ENCODE data around the gene HBG2.

The HBG2 gene

GRCh38 chr11:5286901-5287300 is 32.3 kb upstream of the HBG2 start:
- Mint-ChIP-seq H3K9me3 (ENCODE audit: low read depth) (no peaks in the 10 kb centered on the region), H3K4me1 (ENCODE audit: low read depth) (no peaks in the 10 kb centered on the region), H3K27me3 (no peaks in the 10 kb centered on the region), H3K27ac (no peak overlapping the region), H3K36me3 (no peaks in the 10 kb centered on the region), H3K4me3 (no peak overlapping the region)

GRCh38 chr11:5286351-5286750 is 31.8 kb upstream of the HBG2 start:
- H3K9me3 Mint-ChIP-seq (ENCODE audit: low read depth), result no peaks in the 10 kb centered on the region
- H3K27ac Mint-ChIP-seq, result no peak overlapping the region
- H3K4me3 Mint-ChIP-seq, result no peak overlapping the region
- H3K4me1 Mint-ChIP-seq (ENCODE audit: low read depth), result no peaks in the 10 kb centered on the region
- no peaks in the 10 kb centered on the region for H3K27me3 Mint-ChIP-seq
- H3K36me3 Mint-ChIP-seq, result no peaks in the 10 kb centered on the region

DNA sequence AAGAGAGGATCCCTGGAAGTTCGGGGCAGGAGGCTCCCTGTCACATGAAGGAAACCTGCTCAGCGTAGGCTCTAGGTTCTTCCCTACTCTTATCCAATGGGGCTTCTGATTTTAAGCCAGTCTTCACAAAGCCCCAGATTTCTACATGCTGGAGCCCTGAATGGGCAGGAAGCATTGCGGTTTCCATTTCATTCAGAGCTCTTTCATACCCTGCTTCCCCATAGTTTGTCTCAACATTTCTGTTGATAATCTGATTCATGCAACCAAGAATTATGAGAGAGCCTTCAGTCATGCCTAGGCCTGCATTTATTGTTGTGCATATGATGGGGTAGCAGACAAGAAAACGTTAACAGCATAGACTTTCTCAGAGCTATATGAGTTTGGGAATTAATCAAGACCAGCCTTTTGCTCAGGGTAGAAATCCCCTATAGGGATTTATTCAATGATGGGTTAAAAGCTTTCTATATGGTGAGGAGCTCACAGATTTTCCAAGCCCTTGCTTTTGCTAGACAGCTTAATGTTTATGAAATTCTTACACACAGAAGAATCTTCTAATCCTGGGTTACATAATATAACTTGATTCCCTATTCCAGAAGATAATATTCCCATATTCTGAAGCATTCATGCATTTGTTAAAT is 31.2 kb upstream of the HBG2 start:
- no peak overlapping the region for H3K27ac Mint-ChIP-seq
- H3K36me3 Mint-ChIP-seq, result no peaks in the 10 kb centered on the region
- no peaks in the 10 kb centered on the region for H3K27me3 Mint-ChIP-seq
- H3K4me3 Mint-ChIP-seq, result no peak overlapping the region
- H3K9me3 Mint-ChIP-seq (ENCODE audit: low read depth), result no peaks in the 10 kb centered on the region
- no peaks in the 10 kb centered on the region for H3K4me1 Mint-ChIP-seq (ENCODE audit: low read depth)

GRCh38 chr11:5284637-5285036 is 30.1 kb upstream of the HBG2 start:
- Mint-ChIP-seq H3K9me3 (ENCODE audit: low read depth) (no peaks in the 10 kb centered on the region), H3K4me3 (no peak overlapping the region)

GRCh38 chr11:5283882-5284281 is 29.3 kb upstream of the HBG2 start:
- no peaks in the 10 kb centered on the region for H3K9me3 Mint-ChIP-seq (ENCODE audit: low read depth)
- H3K4me3 Mint-ChIP-seq, result no peak overlapping the region
- H3K27me3 Mint-ChIP-seq, result no peaks in the 10 kb centered on the region
- H3K36me3 Mint-ChIP-seq, result no peaks in the 10 kb centered on the region
- no peaks in the 10 kb centered on the region for H3K4me1 Mint-ChIP-seq (ENCODE audit: low read depth)
- H3K27ac Mint-ChIP-seq, result no peak overlapping the region

More at GRCh38 chr11:5284637-5285036, 30.1 kb upstream of the HBG2 start:
- no peak overlapping the region for H3K27ac Mint-ChIP-seq
- H3K27me3 Mint-ChIP-seq, result no peaks in the 10 kb centered on the region
- no peaks in the 10 kb centered on the region for H3K4me1 Mint-ChIP-seq (ENCODE audit: low read depth)
- no peaks in the 10 kb centered on the region for H3K36me3 Mint-ChIP-seq

GRCh38 chr11:5283086-5283485 is 28.5 kb upstream of the HBG2 start:
- no peak overlapping the region for H3K4me3 Mint-ChIP-seq
- H3K27me3 Mint-ChIP-seq, result no peaks in the 10 kb centered on the region
- no peaks in the 10 kb centered on the region for H3K9me3 Mint-ChIP-seq (ENCODE audit: low read depth)
- H3K36me3 Mint-ChIP-seq, result no peaks in the 10 kb centered on the region
- no peak overlapping the region for H3K27ac Mint-ChIP-seq
- H3K4me1 Mint-ChIP-seq (ENCODE audit: low read depth), result no peaks in the 10 kb centered on the region

- Mint-ChIP-seq H3K27ac (no peak overlapping the region), H3K4me3 (no peak overlapping the region), H3K9me3 (ENCODE audit: low read depth) (no peaks in the 10 kb centered on the region), H3K4me1 (ENCODE audit: low read depth) (no peaks in the 10 kb centered on the region), H3K36me3 (no peaks in the 10 kb centered on the region), H3K27me3 (no peaks in the 10 kb centered on the region)
These were observed 28.0 kb upstream of the HBG2 start for GRCh38 chr11:5282628-5283027.

GRCh38 chr11:5281596-5281995 is 27.0 kb upstream of the HBG2 start:
- H3K27me3 Mint-ChIP-seq, result no peaks in the 10 kb centered on the region
- no peaks in the 10 kb centered on the region for H3K4me1 Mint-ChIP-seq (ENCODE audit: low read depth)
- H3K4me3 Mint-ChIP-seq, result no peak overlapping the region
- no peak overlapping the region for H3K27ac Mint-ChIP-seq
- H3K9me3 Mint-ChIP-seq (ENCODE audit: low read depth), result no peaks in the 10 kb centered on the region
- H3K36me3 Mint-ChIP-seq, result no peaks in the 10 kb centered on the region

GRCh38 chr11:5280582-5281102 is 26.1 kb upstream of the HBG2 start:
- Mint-ChIP-seq H3K4me3 (no peak overlapping the region), H3K4me1 (ENCODE audit: low read depth) (no peaks in the 10 kb centered on the region), H3K27ac (no peak overlapping the region), H3K36me3 (no peaks in the 10 kb centered on the region), H3K27me3 (no peaks in the 10 kb centered on the region), H3K9me3 (ENCODE audit: low read depth) (no peaks in the 10 kb centered on the region)

DNA sequence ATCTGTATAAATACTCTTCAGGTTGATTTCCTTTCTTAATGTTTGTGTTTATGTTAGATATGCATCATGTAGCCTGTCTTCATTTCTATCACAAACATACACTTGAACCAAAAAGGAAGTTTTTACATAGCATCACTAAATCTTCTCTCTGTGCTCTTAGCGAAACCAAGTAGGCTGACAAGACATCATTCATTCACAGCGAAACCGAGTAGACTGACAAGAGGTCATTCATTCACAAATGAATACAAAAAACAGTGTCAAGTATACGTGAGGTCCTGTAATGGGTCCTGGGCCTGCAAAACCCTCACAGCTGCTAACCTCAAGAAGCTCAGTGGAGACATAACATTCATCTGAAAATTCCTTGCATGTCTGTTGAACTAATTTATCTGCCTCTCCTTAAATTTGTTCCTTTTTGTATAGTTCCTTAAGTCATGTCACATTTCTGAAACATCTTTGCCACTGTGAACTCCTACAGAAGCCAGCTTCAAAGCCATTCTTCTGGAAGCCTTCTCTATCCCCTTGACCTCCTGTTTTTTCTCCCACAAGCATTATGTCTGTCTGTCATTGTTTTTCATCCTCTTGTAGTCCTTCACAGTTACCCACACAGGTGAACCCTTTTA is 25.0 kb upstream of the HBG2 start:
- Mint-ChIP-seq H3K4me3 (no peak overlapping the region), H3K36me3 (no peaks in the 10 kb centered on the region), H3K9me3 (ENCODE audit: low read depth) (no peaks in the 10 kb centered on the region), H3K27me3 (peaks cover under 1% of the 10 kb centered on the region), H3K27ac (no peak overlapping the region), H3K4me1 (ENCODE audit: low read depth) (no peaks in the 10 kb centered on the region)

DNA sequence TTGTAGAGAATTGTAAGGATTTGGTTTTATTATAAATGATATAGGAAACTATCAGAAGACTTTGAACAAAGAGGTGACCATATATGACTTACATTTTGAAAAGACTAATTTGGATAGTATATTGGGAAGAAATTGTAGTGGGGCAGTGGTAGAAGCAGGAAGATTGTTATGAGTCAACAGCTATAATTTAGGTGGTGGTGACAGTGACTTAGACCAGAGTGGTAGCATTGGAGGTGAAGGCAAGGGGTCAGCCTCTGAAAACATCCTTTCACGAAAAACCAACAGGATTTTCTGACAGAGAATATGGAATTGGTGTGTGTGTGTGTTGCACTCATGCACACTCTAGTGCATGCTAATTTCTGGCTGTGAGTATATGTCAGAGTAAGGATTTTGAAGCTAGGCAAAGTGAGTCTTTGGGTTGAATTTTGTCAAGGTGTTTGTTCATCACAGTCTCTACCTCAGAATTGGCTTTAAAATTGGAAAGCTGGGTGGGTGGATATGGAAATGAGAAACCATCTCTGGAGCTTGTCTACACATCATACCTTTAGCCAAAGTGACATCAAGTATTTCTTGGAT is 23.3 kb upstream of the HBG2 start:
- no peaks in the 10 kb centered on the region for H3K9me3 Mint-ChIP-seq (ENCODE audit: low read depth)
- H3K36me3 Mint-ChIP-seq, result no peaks in the 10 kb centered on the region
- H3K27ac Mint-ChIP-seq, result no peak overlapping the region
- no peaks in the 10 kb centered on the region for H3K4me1 Mint-ChIP-seq (ENCODE audit: low read depth)
- no peak overlapping the region for H3K4me3 Mint-ChIP-seq
- peaks cover 2% of the 10 kb centered on the region for H3K27me3 Mint-ChIP-seq

- Mint-ChIP-seq H3K36me3 (no peaks in the 10 kb centered on the region), H3K27ac (no peak overlapping the region), H3K4me1 (ENCODE audit: low read depth) (no peaks in the 10 kb centered on the region), H3K9me3 (ENCODE audit: low read depth) (no peaks in the 10 kb centered on the region), H3K27me3 (peaks cover 2% of the 10 kb centered on the region), H3K4me3 (no peak overlapping the region)
These were observed 22.1 kb upstream of the HBG2 start for GRCh38 chr11:5276697-5277096.

- Mint-ChIP-seq H3K4me3 (no peak overlapping the region), H3K9me3 (ENCODE audit: low read depth) (no peaks in the 10 kb centered on the region), H3K36me3 (no peaks in the 10 kb centered on the region), H3K27me3 (peaks cover 2% of the 10 kb centered on the region), H3K4me1 (ENCODE audit: low read depth) (no peaks in the 10 kb centered on the region), H3K27ac (no peak overlapping the region)
These were observed 21.0 kb upstream of the HBG2 start for GRCh38 chr11:5275369-5276110.

GRCh38 chr11:5274395-5274794 is 19.8 kb upstream of the HBG2 start:
- H3K4me3 Mint-ChIP-seq, result no peak overlapping the region
- no peaks in the 10 kb centered on the region for H3K9me3 Mint-ChIP-seq (ENCODE audit: low read depth)
- H3K36me3 Mint-ChIP-seq, result no peaks in the 10 kb centered on the region
- H3K27ac Mint-ChIP-seq, result no peak overlapping the region
- H3K4me1 Mint-ChIP-seq (ENCODE audit: low read depth), result no peaks in the 10 kb centered on the region
- H3K27me3 Mint-ChIP-seq, result peaks cover 2% of the 10 kb centered on the region

DNA sequence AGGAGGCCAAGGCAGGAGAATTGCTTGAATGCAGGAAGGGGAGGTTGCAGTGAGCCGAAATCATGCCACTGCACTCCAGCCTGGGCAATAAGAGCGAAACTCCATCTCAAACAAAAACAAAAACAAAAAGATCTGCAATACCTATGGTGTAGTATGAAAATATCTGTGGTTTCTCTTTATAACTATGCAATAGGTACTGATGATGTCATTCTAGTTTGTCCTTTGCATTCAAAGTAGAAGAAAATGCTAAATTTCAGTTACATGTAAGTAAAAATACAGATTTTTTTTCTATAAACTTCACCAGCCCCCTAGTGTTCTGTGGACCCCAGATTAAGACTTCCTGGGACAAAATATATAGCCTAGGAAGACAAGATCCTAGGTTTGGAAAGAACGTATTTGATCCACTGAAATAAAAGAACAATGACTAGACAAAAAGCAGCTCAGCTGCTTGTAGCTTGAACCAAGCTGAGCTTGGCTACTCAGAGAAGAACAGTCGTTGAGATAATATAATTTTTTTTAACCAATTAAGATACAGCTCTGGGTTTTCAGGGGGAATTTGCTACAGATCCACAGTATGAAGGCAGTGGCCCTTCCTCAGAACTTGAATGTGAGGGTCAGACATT is 17.9 kb upstream of the HBG2 start:
- H3K9me3 Mint-ChIP-seq (ENCODE audit: low read depth), result no peaks in the 10 kb centered on the region
- no peaks in the 10 kb centered on the region for H3K36me3 Mint-ChIP-seq
- no peaks in the 10 kb centered on the region for H3K4me1 Mint-ChIP-seq (ENCODE audit: low read depth)
- peaks cover 2% of the 10 kb centered on the region for H3K27me3 Mint-ChIP-seq
- H3K4me3 Mint-ChIP-seq, result no peak overlapping the region
- H3K27ac Mint-ChIP-seq, result no peak overlapping the region

Data from activated naive CD8-positive, alpha-beta T cell (primary cell).